ENCODE measurements around the gene GOLPH3.
A peak's percentile ranks its signal among the peaks of the same experiment; 100 is the strongest.
"Not testable (repeated sequence)": the region's sequence is repeated elsewhere in the genome, so short reads cannot be mapped to it uniquely, and the experiment has no call there.

Gene GOLPH3

GRCh38 chr5:32174011-32174870, at the start of gene GOLPH3:
GOLPH3 (minus strand) TSS chr5:32174319; CDS start chr5:32174034, 285 bp downstream.
- DNase-seq: peak; percentile 92

- no peak for DNase-seq
Measured at GRCh38 chr5:32222723-32223470, 48.8 kb upstream of the GOLPH3 start.

- peak; percentile 23 for DNase-seq
Measured at GRCh38 chr5:32217886-32218396, 43.8 kb upstream of the GOLPH3 start.

- DNase-seq: not testable (repeated sequence)
Measured at GRCh38 chr5:32214344-32214743, 40.2 kb upstream of the GOLPH3 start.

GRCh38 chr5:32210151-32210550, 36.0 kb upstream of the GOLPH3 start:
- DNase-seq: no peak

GRCh38 chr5:32208837-32209236, 34.7 kb upstream of the GOLPH3 start:
- DNase-seq: not testable (repeated sequence)

- DNase-seq: no peak
Measured at GRCh38 chr5:32207355-32207634, 33.2 kb upstream of the GOLPH3 start.

- DNase-seq: peak; percentile 19
Measured at GRCh38 chr5:32206509-32207354, 32.6 kb upstream of the GOLPH3 start.

GRCh38 chr5:32206053-32206452, 31.9 kb upstream of the GOLPH3 start:
- DNase-seq: no peak

GRCh38 chr5:32202394-32202793, 28.3 kb upstream of the GOLPH3 start:
- no peak for DNase-seq

GRCh38 chr5:32201122-32201753, 27.1 kb upstream of the GOLPH3 start:
- no peak for DNase-seq

GRCh38 chr5:32197032-32197431, 22.9 kb upstream of the GOLPH3 start:
- DNase-seq: no peak

- no peak for DNase-seq
Measured at GRCh38 chr5:32195265-32195664, 21.1 kb upstream of the GOLPH3 start.

GRCh38 chr5:32193591-32193990, 19.5 kb upstream of the GOLPH3 start:
- DNase-seq: peak; percentile 90

GRCh38 chr5:32190095-32190494, 16.0 kb upstream of the GOLPH3 start:
- DNase-seq: no peak

- DNase-seq: no peak
Measured at GRCh38 chr5:32187675-32188074, 13.6 kb upstream of the GOLPH3 start.

- DNase-seq: no peak
Measured at GRCh38 chr5:32182463-32183063, 8.4 kb upstream of the GOLPH3 start.

GRCh38 chr5:32173267-32174010, 680 bp downstream of the GOLPH3 start:
- DNase-seq: no peak

GRCh38 chr5:32172923-32173266, 1.2 kb downstream of the GOLPH3 start:
- DNase-seq: no peak

GRCh38 chr5:32172186-32172911, 1.8 kb downstream of the GOLPH3 start:
- not testable (repeated sequence) for DNase-seq
